Coronary artery (tissue), 2 donors: Measurements from ENCODE around the gene GTSE1.

Experiments used
- DNase-seq: peaks from one replicate; pipeline ENCODE4 v3.0.0-alpha.2; 2017; ENCODE audit warnings: low spot score
- H3K27ac ChIP-seq, 2 donors: fragments of 200-600 bp; sonication (generic); one replicate each; pipeline ENCODE4 v1.5.1; 2016 to 2019
- H3K4me3 ChIP-seq: fragments of 200-600 bp; sonication (generic); 2 replicates; pipeline ENCODE4 v1.5.1; 2016; ENCODE audit warnings: mild to moderate bottlenecking, moderate library complexity
- TF ChIP-seq, protein P1 (sequence below): fragments of 200-600 bp; sonication (generic); IDR thresholded peaks from one replicate; pipeline ENCODE4 v1.5.1; 2019; ENCODE audit warnings: antibody characterized with exemption

Gene GTSE1, protein sequence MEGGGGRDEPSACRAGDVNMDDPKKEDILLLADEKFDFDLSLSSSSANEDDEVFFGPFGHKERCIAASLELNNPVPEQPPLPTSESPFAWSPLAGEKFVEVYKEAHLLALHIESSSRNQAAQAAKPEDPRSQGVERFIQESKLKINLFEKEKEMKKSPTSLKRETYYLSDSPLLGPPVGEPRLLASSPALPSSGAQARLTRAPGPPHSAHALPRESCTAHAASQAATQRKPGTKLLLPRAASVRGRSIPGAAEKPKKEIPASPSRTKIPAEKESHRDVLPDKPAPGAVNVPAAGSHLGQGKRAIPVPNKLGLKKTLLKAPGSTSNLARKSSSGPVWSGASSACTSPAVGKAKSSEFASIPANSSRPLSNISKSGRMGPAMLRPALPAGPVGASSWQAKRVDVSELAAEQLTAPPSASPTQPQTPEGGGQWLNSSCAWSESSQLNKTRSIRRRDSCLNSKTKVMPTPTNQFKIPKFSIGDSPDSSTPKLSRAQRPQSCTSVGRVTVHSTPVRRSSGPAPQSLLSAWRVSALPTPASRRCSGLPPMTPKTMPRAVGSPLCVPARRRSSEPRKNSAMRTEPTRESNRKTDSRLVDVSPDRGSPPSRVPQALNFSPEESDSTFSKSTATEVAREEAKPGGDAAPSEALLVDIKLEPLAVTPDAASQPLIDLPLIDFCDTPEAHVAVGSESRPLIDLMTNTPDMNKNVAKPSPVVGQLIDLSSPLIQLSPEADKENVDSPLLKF

DNA sequence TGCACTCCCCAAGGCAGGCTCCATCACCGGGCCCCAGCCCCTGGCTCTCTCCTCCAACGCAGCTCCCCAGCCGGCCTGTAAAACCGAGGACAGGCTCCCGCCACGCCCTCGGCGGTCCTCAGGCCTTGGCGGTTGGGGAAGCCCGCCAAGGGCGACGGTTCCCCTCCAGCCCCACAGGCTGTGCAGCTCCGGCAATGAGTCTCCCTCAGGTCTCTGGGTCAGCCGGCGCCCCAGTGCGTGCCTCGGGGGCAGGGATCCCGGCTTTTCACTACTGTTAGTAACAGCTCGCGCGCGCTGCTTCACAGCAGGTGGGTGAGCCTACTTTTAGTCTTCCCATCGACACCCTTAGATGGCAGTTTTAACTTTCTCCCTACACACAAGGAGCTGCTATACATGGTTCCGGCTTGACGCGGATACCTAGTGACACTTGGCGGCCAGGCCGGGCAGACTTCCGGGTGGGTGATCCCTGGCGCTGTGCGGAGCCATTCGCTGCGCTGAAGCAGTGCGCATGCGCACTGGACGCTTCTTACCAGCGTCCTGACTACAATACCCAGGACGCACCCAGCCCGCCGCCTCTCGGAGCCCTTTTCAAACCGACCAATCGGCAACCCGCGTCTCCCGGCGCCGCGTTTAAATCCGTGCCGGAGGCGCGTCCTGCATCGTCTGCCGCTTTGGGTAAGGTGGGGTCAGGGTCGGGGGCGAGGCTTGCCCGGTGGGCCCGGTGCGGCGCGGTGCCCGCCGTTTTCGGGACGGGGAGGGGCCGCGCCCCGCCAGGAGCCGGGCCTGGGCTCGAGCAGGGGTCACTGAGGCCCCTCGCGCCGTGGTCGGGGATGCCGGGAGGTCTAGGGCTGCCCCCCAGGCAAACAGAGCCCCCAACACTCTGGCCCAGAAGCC, at the start of gene GTSE1:
Gene GTSE1 (plus strand): TSS at position 614 of the 894 bp plus-strand sequence. CDS start 531 bp downstream, outside the sequence.
- Histone ChIP-seq H3K4me3 (peak within 1 kb of the TSS; percentile 73), H3K27ac (peak within 1 kb of the TSS; percentile 90 to 94)
- TF ChIP-seq, protein P1, sequence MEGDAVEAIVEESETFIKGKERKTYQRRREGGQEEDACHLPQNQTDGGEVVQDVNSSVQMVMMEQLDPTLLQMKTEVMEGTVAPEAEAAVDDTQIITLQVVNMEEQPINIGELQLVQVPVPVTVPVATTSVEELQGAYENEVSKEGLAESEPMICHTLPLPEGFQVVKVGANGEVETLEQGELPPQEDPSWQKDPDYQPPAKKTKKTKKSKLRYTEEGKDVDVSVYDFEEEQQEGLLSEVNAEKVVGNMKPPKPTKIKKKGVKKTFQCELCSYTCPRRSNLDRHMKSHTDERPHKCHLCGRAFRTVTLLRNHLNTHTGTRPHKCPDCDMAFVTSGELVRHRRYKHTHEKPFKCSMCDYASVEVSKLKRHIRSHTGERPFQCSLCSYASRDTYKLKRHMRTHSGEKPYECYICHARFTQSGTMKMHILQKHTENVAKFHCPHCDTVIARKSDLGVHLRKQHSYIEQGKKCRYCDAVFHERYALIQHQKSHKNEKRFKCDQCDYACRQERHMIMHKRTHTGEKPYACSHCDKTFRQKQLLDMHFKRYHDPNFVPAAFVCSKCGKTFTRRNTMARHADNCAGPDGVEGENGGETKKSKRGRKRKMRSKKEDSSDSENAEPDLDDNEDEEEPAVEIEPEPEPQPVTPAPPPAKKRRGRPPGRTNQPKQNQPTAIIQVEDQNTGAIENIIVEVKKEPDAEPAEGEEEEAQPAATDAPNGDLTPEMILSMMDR: no peak
- DNase-seq: peak; percentile 97

DNA sequence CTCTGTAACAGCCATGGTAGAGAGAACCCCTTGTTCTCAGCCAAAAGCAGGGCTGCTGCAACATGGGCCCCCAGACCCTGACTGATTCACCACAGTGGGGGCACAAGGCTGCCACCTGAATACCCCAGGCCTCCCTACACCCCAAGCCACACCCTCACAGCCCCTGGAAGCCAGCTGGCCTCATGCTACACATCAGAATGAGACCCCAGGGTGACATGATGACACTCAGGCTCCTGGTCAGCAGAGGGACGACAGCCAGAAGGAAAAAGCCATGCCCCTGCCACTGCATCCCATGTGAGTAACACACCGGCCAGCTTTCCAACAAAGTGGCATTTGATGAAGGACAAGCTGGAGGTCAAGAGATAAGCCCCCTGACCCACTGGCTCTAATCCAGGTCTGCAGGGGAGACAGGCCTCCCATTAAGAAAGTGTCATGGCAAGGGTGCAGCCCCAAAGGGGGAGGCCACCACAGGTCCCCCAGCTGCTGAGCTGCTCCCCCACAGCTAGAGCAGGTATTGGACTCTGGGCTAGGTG, 49.2 kb upstream of the GTSE1 start:
- H3K4me3 ChIP-seq: no peak overlapping the region
- DNase-seq: no peak
- TF ChIP-seq, protein P1: no peak

DNA sequence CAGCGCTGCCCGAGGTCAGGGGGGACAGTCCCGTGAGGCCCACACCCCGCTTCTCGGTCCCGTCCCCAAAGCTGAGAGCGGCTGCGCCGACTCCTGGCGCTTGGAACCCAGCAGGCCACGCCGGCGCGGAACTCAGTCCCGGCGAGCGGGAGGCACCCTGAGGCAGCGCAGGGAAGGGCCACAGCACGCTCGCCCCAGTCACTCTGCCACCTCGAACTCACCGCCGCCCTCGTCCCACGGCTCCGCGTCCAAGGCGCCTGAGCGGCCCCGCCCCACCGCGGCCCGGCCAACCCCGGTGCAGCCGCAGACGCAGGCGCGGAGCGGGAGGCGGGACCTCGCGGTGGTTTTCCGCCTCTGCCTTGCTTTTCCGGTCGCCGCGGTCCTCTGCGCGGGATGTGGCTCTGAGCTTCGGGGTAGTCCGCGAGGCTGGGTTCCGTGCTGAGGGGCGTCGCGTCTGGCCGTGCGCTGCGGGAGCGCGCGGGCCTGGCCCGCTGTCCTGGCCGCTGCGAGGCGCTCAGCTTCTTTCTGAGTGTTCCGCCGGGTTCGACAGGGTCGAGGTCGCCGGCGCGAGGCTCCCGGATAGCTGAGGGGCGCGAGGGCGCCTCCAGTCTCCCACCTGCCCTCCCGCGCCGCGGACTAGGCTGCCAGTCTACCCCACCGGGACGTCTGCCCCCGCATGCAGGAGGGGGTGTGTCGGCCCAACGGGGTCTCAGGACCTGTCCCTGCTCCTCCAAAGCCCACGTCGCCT, 46.5 kb upstream of the GTSE1 start, which contains the start of gene CDPF1:
Gene CDPF1 (minus strand): TSS at position 259 of the 748 bp plus-strand sequence. CDS start 2,009 bp downstream, outside the sequence.
- TF ChIP-seq, protein P1: no peak
- H3K4me3 ChIP-seq: peak within 1 kb of the TSS; percentile 98
- peak; percentile 90 for DNase-seq

More for the DNA sequence above, 49.2 kb upstream of the GTSE1 start:
- no peak overlapping the region for H3K27ac ChIP-seq

DNA sequence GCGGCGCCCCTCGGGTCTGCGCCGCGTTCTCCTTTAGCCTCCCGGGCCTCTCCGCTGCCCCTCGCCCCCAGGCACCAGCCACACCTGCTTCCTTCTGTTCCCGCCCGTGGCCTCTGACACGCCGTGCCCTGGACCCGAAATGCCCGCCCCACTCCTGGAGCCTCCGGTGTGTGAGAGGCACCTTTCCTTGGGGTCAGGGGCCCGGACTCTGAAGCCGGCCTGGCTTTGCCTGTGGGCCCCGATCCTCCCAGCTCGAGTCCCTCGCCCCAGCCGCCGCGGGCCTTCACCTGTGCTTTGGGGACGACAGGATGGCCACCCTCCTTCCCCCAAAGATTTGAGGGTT, 45.9 kb upstream of the GTSE1 start:
- peak overlapping the region; percentile 77 to 95 for H3K27ac ChIP-seq
- DNase-seq: no peak
- TF ChIP-seq, protein P1: no peak
- H3K4me3 ChIP-seq: peak overlapping the region; percentile 98

More for the DNA sequence above, 46.5 kb upstream of the GTSE1 start, which contains the start of gene CDPF1:
- H3K27ac ChIP-seq: peak within 1 kb of the TSS; percentile 77 to 95

DNA sequence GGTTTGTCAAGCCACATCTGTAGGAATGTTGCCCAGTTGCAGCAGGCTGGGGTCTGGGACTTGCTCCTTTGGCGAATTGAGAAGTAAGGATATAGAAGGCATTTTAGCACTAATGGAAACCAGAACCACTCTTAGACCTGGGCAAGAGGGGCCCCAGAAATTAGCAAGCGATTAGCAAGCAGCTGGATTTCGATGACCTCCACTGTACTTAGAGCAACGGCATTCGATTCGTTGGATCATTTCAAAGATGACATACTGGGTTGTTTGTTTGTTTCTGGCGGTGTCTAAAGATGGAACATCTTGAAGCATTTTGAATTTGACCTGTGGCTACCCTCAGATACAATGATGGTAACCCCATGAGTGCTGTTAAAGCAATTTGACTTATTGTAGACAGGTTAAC, 45.4 kb upstream of the GTSE1 start:
- Histone ChIP-seq H3K4me3 (peak overlapping the region; percentile 98), H3K27ac (no peak overlapping the region)
- no peak for DNase-seq
- TF ChIP-seq, protein P1: no peak
